Spleen (tissue), 11 donors: ENCODE results near the gene TAF4. TPM values are rescaled to one million over a fixed set of nuclear protein-coding genes. Genes with fewer than 3 reads are reported as not detected.
A peak's percentile ranks its signal among the peaks of the same experiment; 100 is the strongest.

ENCODE experiments used
- DNase-seq: peaks from one replicate; pipeline ENCODE4 v3.0.0-alpha.2; 2020
- H3K27ac ChIP-seq, 8 donors: fragments of 200-600 bp; sonication (generic) in 7 of 8; 1 replicate in 4 of 8; 2 replicates in 4 of 8; pipeline versions ENCODE4 v1.5.0 to v1.8.0; 2016 to 2021; ENCODE audit warnings: inconsistent platforms in 4 of 8, mild to moderate bottlenecking in 4 of 8, moderate library complexity in 1 of 8
- H3K27me3 ChIP-seq, 7 donors: fragments of 200-600 bp; sonication (generic) in 6 of 7; replicated peaks in 1 of 7; 1 replicate in 4 of 7; 2 replicates in 3 of 7; pipeline versions ENCODE4 v1.5.0 to v1.8.0; 2016 to 2021; ENCODE audit warnings: inconsistent platforms in 3 of 7, mild to moderate bottlenecking in 1 of 7
- H3K36me3 ChIP-seq, 6 donors: fragments of 200-600 bp; sonication (generic) in 5 of 6; 1 replicate in 4 of 6; 2 replicates in 2 of 6; pipeline versions ENCODE4 v1.5.0 to v1.8.0; 2016 to 2021; ENCODE audit warnings: inconsistent platforms in 2 of 6
- H3K4me1 ChIP-seq, 6 donors: fragments of 200-600 bp; sonication (generic) in 5 of 6; 1 replicate in 3 of 6; 2 replicates in 3 of 6; pipeline versions ENCODE4 v1.5.0 to v1.8.0; 2016 to 2021; ENCODE audit warnings: inconsistent platforms in 3 of 6
- H3K4me3 ChIP-seq, 8 donors: fragments of 200-600 bp; sonication (generic) in 7 of 8; 1 replicate in 4 of 8; 2 replicates in 4 of 8; pipeline versions ENCODE4 v1.5.0 to v1.8.0; 2016 to 2021; ENCODE audit warnings: inconsistent platforms in 4 of 8, mild to moderate bottlenecking in 4 of 8, moderate library complexity in 2 of 8
- H3K9me3 ChIP-seq, 8 donors: fragments of 200-600 bp; sonication (generic) in 7 of 8; 1 replicate in 4 of 8; 2 replicates in 4 of 8; pipeline versions ENCODE4 v1.5.0 to v1.8.0; 2016 to 2021; ENCODE audit warnings: inconsistent platforms in 4 of 8
- CTCF ChIP-seq, 11 experiments: fragments of 200-600 bp in 7 of 11; fragments of 450-650 bp in 4 of 11; sonication (generic) in 4 of 11; IDR thresholded peaks in 8 of 11; conservative IDR thresholded peaks in 3 of 11; 1 replicate in 7 of 11; 2 replicates in 4 of 11; pipeline versions ENCODE4 v1.4.0 to v1.8.0; 2016 to 2021; ENCODE audit warnings: antibody characterized with exemption in 11 of 11, inconsistent platforms in 4 of 11, mild to moderate bottlenecking in 1 of 11
- POLR2A ChIP-seq, 3 donors: fragments of 450-650 bp; IDR thresholded peaks; one replicate each; pipeline ENCODE4 v1.5.1; 2017; ENCODE audit warnings: antibody characterized with exemption in 3 of 3, mild to moderate bottlenecking in 1 of 3
- POLR2AphosphoS5 ChIP-seq, 3 donors: sonication (generic); formaldehyde crosslinking; IDR thresholded peaks; one replicate each; pipeline ENCODE4 v1.5.1; 2017; ENCODE audit warnings: antibody characterized with exemption in 3 of 3
- WGBS, 5 donors: extraction: QIAGEN DNeasy Blood & Tissue Kit in 3 of 5; methylation state at CpG; one replicate each; pipeline versions ENCODE4 v1.1.5 to v1.1.7; 2013 to 2018; 5-methylcytosine and 5-hydroxymethylcytosine counted together
- intact Hi-C: fragments of 100-400 bp; cut with DNase I; formaldehyde crosslinking; loops from one replicate; pipeline ENCODE4 v1.15.0; 2023; ENCODE audit warnings: low total_unique reads
- polyA plus RNA-seq, 3 donors: library from polyadenylated mRNA; stranded (reverse); fragments of 200-250 nt; gene quantifications; one replicate each; pipeline ENCODE4 v1.2.1, GENCODE V29; 2013
- total RNA-seq, 7 donors: library from RNA; depleted of rRNA in 3 of 7; stranded (reverse); fragments of >200 nt in 3 of 7; fragmentation: NEBNext Ultra II Directional in 4 of 7; extraction: Animal tissue kit (Norgen Biotek cat#: 25700) in 4 of 7; gene quantifications; one replicate each; pipeline versions ENCODE4 v1.1.0 to v1.2.1, GENCODE V29; 2016 to 2021
- donor health status: healthy with polysubstance abuse.
- donor health status: DM: no; HTN: no; CAD: no; lungs with moderate emphysema.
- donor health status: DM: no; HTN: no; CAD: no.
- donor health status: Bipolar disorder and iron deficiency.
- donor health status: healthy.
- donor health status: DM: no; HTN: no; CAD: no.
- donor health status: DM: yes; HTN: yes; CAD: no.

The TAF4 gene
- total and polyA plus RNA-seq, 10 donors = 4.3 to 28.3 (median 16.5) TPM

DNA sequence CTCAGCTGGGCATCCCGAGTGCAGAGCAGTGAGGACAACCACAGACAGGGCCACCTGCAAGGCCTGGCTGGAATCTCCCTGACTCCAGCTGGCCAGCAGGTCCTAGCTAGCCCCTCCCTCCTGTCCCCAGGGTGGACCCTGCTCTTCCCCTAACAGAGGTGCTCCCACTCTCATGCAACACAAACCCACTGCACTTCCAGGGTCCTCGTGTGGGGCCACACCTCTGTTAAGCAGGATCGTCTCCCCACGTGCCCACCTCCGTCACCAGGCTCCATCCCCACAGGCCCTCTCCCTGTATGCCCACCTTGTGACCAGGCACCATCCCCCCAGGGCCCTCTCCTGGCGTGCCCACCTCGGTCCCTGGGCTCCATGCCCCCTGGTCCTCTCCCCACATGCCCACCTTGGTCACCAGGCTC, 17.3 kb downstream of the TAF4 start:
- intact Hi-C loops = no loop called here
- Histone ChIP-seq H3K27ac (no peak overlapping the region), H3K27me3 (no peaks in the 10 kb centered on the region), H3K4me3 (no peak overlapping the region), H3K9me3 (no peaks in the 10 kb centered on the region), H3K36me3 (peaks cover 0 to 17% (median 0%) of the 10 kb centered on the region in 6 donors), H3K4me1 (peaks cover 0 to 65% (median 38%) of the 10 kb centered on the region in 6 donors)
- TF ChIP-seq POLR2AphosphoS5 (IDR thresholded peaks at IDR 0.05) (no peak), POLR2A (IDR thresholded peaks at IDR 0.05) (no peak), CTCF (IDR thresholded peaks at IDR 0.05 in 8 of 11, conservative IDR thresholded peaks at IDR 0.05 in 3 of 11) (no peak)
- 90 to 94% (median 93%) methylated on average over 6 to 7 of the region's 7 CpGs for WGBS, 5 donors
- peak; percentile 55 for DNase-seq

GRCh38 chr20:62047666-62048345, 17.9 kb downstream of the TAF4 start:
- intact Hi-C loops = no loop called here
- 89 to 97% (median 96%) methylated on average over 22 to 24 of the region's 24 CpGs for WGBS, 5 donors
- DNase-seq = peak; percentile 53

GRCh38 chr20:62046431-62046830, 19.2 kb downstream of the TAF4 start:
- Histone ChIP-seq H3K36me3 (peaks cover 0 to 7% (median 0%) of the 10 kb centered on the region in 6 donors), H3K9me3 (no peaks in the 10 kb centered on the region)
- WGBS, 5 donors = 89 to 95% (median 94%) methylated on average over 15 of the region's 15 CpGs

More at GRCh38 chr20:62047666-62048345, 17.9 kb downstream of the TAF4 start:
- TF ChIP-seq POLR2AphosphoS5 (IDR thresholded peaks at IDR 0.05) = no peak
- no peak for TF ChIP-seq POLR2A (IDR thresholded peaks at IDR 0.05)
- TF ChIP-seq CTCF (IDR thresholded peaks at IDR 0.05 in 8 of 11, conservative IDR thresholded peaks at IDR 0.05 in 3 of 11) = no peak
- Histone ChIP-seq H3K36me3 (peaks cover 0 to 12% (median 0%) of the 10 kb centered on the region in 6 donors), H3K27ac (no peak overlapping the region), H3K27me3 (no peaks in the 10 kb centered on the region), H3K4me1 (peaks cover 0 to 65% (median 41%) of the 10 kb centered on the region in 6 donors), H3K4me3 (no peak overlapping the region), H3K9me3 (no peaks in the 10 kb centered on the region)

More at GRCh38 chr20:62046431-62046830, 19.2 kb downstream of the TAF4 start:
- Histone ChIP-seq H3K27me3 (no peaks in the 10 kb centered on the region), H3K4me1 (peaks cover 0 to 62% (median 43%) of the 10 kb centered on the region in 6 donors), H3K4me3 (no peak overlapping the region), H3K27ac (no peak overlapping the region)
- DNase-seq = peak; percentile 25
- TF ChIP-seq POLR2A (IDR thresholded peaks at IDR 0.05) = no peak
- no peak for TF ChIP-seq CTCF (IDR thresholded peaks at IDR 0.05 in 8 of 11, conservative IDR thresholded peaks at IDR 0.05 in 3 of 11)
- no peak for TF ChIP-seq POLR2AphosphoS5 (IDR thresholded peaks at IDR 0.05)
- intact Hi-C loops = no loop called here
